Sigmoid colon (tissue), 7 donors: ENCODE results near the gene LMF1. TPM values are rescaled to one million over a fixed set of nuclear protein-coding genes. Genes with fewer than 3 reads are reported as not detected.

Experiments
- DNase-seq: peaks from one replicate; pipeline ENCODE4 v3.0.0-alpha.2; 2019
- H3K27ac ChIP-seq, 4 donors: fragments of 200-600 bp; sonication (generic); one replicate each; pipeline ENCODE4 v1.5.1; 2016 to 2019; ENCODE audit warnings: mild to moderate bottlenecking in 1 of 4
- H3K27me3 ChIP-seq, 3 donors: fragments of 200-600 bp; sonication (generic); one replicate each; pipeline ENCODE4 v1.5.1; 2019; ENCODE audit warnings: mild to moderate bottlenecking in 1 of 3
- H3K36me3 ChIP-seq, 4 donors: fragments of 200-600 bp; sonication (generic); one replicate each; pipeline ENCODE4 v1.5.1; 2016 to 2019
- H3K4me1 ChIP-seq, 4 donors: fragments of 200-600 bp; sonication (generic); one replicate each; pipeline ENCODE4 v1.5.1; 2017 to 2019
- H3K4me3 ChIP-seq, 4 donors: fragments of 200-600 bp; sonication (generic); one replicate each; pipeline ENCODE4 v1.5.1; 2017 to 2019; ENCODE audit warnings: mild to moderate bottlenecking in 2 of 4, moderate library complexity in 1 of 4
- H3K9me3 ChIP-seq, 4 donors: fragments of 200-600 bp in 3 of 4; sonication (generic) in 3 of 4; one replicate each; pipeline versions ENCODE4 v1.5.1 to v1.6.1; 2013 to 2019
- EP300 ChIP-seq, 4 donors: sonication (generic); formaldehyde crosslinking; IDR thresholded peaks; one replicate each; pipeline ENCODE4 v1.6.1; 2017; ENCODE audit warnings: antibody characterized with exemption in 4 of 4
- POLR2A ChIP-seq, 2 donors: fragments of 450-650 bp; IDR thresholded peaks; one replicate each; pipeline ENCODE4 v1.6.1; 2016; ENCODE audit warnings: antibody characterized with exemption in 2 of 2, mild to moderate bottlenecking in 2 of 2, moderate library complexity in 2 of 2
- POLR2AphosphoS5 ChIP-seq, 4 donors: sonication (generic); formaldehyde crosslinking; IDR thresholded peaks; one replicate each; pipeline ENCODE4 v1.6.1; 2017; ENCODE audit warnings: antibody characterized with exemption in 4 of 4
- WGBS, 2 donors: extraction: QIAGEN DNeasy Blood & Tissue Kit; methylation state at CpG; one replicate each; pipeline ENCODE4 v1.1.7; 2013; 5-methylcytosine and 5-hydroxymethylcytosine counted together
- intact Hi-C: fragments of 100-400 bp; cut with DNase I; formaldehyde crosslinking; loops from one replicate; pipeline ENCODE4 v1.15.1; 2023
- polyA plus RNA-seq, 3 donors: library from polyadenylated mRNA; stranded (reverse); fragments of 200-250 nt; gene quantifications; one replicate each; pipeline ENCODE4 v1.2.3, GENCODE V29; 2013
- total RNA-seq, 4 donors: library from RNA; depleted of rRNA; stranded (reverse); fragments of >200 nt; gene quantifications; one replicate each; pipeline ENCODE4 v1.1.0, GENCODE V29; 2016
- TF ChIP-seq, protein P1 (sequence below), 4 experiments: fragments of 450-650 bp in 3 of 4; fragments of 200-600 bp in 1 of 4; IDR thresholded peaks; one replicate each; pipeline ENCODE4 v1.5.1; 2016 to 2019; ENCODE audit warnings: antibody characterized with exemption in 4 of 4, mild to moderate bottlenecking in 3 of 4, moderate library complexity in 2 of 4
- donor health status: healthy with polysubstance abuse.
- donor health status: Bipolar disorder and iron deficiency.
- donor health status: healthy.

The LMF1 gene
- total and polyA plus RNA-seq, 7 donors = 1.2 to 34.1 (median 19.9) TPM

GRCh38 chr16:1012135-1012534 lies 41.4 kb upstream of the LMF1 start:
- no peak for TF ChIP-seq EP300 (IDR thresholded peaks at IDR 0.05)
- Histone ChIP-seq H3K4me1 (no peaks in the 10 kb centered on the region), H3K9me3 (no peaks in the 10 kb centered on the region), H3K27me3 (peaks cover 0 to 38% (median 19%) of the 10 kb centered on the region in 3 donors), H3K36me3 (no peaks in the 10 kb centered on the region), H3K4me3 (no peak overlapping the region), H3K27ac (no peak overlapping the region)
- DNase-seq = no peak
- intact Hi-C loops = loop anchor here (10.0 kb wide), 1 partner anchor 77 kb away; no protein-coding TSS in a partner anchor
- WGBS, 2 donors = 88 to 92% methylated on average over 19 of the region's 19 CpGs

GRCh38 chr16:1011316-1012082 lies 40.7 kb upstream of the LMF1 start:
- no peak for TF ChIP-seq POLR2AphosphoS5 (IDR thresholded peaks at IDR 0.05)
- no peak for TF ChIP-seq POLR2A (IDR thresholded peaks at IDR 0.05)
- TF ChIP-seq, protein P1, sequence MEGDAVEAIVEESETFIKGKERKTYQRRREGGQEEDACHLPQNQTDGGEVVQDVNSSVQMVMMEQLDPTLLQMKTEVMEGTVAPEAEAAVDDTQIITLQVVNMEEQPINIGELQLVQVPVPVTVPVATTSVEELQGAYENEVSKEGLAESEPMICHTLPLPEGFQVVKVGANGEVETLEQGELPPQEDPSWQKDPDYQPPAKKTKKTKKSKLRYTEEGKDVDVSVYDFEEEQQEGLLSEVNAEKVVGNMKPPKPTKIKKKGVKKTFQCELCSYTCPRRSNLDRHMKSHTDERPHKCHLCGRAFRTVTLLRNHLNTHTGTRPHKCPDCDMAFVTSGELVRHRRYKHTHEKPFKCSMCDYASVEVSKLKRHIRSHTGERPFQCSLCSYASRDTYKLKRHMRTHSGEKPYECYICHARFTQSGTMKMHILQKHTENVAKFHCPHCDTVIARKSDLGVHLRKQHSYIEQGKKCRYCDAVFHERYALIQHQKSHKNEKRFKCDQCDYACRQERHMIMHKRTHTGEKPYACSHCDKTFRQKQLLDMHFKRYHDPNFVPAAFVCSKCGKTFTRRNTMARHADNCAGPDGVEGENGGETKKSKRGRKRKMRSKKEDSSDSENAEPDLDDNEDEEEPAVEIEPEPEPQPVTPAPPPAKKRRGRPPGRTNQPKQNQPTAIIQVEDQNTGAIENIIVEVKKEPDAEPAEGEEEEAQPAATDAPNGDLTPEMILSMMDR (IDR thresholded peaks at IDR 0.05) = no peak
- no peak for TF ChIP-seq EP300 (IDR thresholded peaks at IDR 0.05)
- WGBS, 2 donors = 84 to 88% methylated on average over 37 of the region's 37 CpGs
- H3K27me3 ChIP-seq = peaks cover 0 to 38% (median 19%) of the 10 kb centered on the region in 3 donors

DNA sequence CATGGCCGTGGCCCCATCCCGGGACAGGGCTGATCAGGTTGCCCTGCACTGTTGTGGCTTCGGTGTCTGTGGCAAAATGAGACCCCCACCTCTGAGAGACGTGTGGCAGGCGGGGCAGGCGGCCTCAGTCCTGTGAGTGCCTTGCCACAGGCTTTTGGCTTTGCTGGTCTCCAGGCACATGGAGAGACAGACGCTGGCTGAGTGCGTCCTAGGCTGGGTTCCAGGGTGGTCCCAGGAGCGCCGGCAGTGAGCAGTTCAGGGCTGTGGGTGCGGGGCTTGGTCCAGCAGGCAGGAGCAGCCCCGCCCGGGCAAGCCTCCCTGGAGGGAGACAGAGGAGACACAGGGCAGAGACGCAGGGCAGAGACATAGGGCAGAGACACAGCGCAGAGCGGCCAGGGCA lies 40.0 kb upstream of the LMF1 start:
- DNase-seq = no peak
- Histone ChIP-seq H3K27ac (no peak overlapping the region), H3K4me1 (no peaks in the 10 kb centered on the region), H3K27me3 (peaks cover 0 to 38% (median 19%) of the 10 kb centered on the region in 3 donors), H3K36me3 (no peaks in the 10 kb centered on the region), H3K9me3 (no peaks in the 10 kb centered on the region), H3K4me3 (no peak overlapping the region)
- 67 to 73% methylated on average over 16 of the region's 16 CpGs for WGBS, 2 donors
- intact Hi-C loops = loop anchor here (10.0 kb wide), 1 partner anchor 76 kb away; no protein-coding TSS in a partner anchor
- no peak for TF ChIP-seq POLR2AphosphoS5 (IDR thresholded peaks at IDR 0.05)
- TF ChIP-seq EP300 (IDR thresholded peaks at IDR 0.05) = no peak
- no peak for TF ChIP-seq POLR2A (IDR thresholded peaks at IDR 0.05)
- TF ChIP-seq, protein P1 (IDR thresholded peaks at IDR 0.05) = no peak

More at GRCh38 chr16:1011316-1012082, 40.7 kb upstream of the LMF1 start:
- intact Hi-C loops = loop anchor here (10.0 kb wide), 1 partner anchor 77 kb away; no protein-coding TSS in a partner anchor
- no peaks in the 10 kb centered on the region for H3K36me3 ChIP-seq
- H3K4me3 ChIP-seq = no peak overlapping the region
- no peak for DNase-seq
- no peak overlapping the region for H3K27ac ChIP-seq
- no peaks in the 10 kb centered on the region for H3K4me1 ChIP-seq
- no peaks in the 10 kb centered on the region for H3K9me3 ChIP-seq

- 27 to 30% methylated on average over 20 of the region's 20 CpGs for WGBS, 2 donors
- Histone ChIP-seq H3K4me3 (no peak overlapping the region), H3K4me1 (no peaks in the 10 kb centered on the region), H3K36me3 (no peaks in the 10 kb centered on the region), H3K27me3 (peaks cover 0 to 38% (median 19%) of the 10 kb centered on the region in 3 donors), H3K27ac (no peak overlapping the region), H3K9me3 (no peaks in the 10 kb centered on the region)
- TF ChIP-seq, protein P1 (IDR thresholded peaks at IDR 0.05) = no peak
- TF ChIP-seq EP300 (IDR thresholded peaks at IDR 0.05) (no peak), POLR2A (IDR thresholded peaks at IDR 0.05) (no peak), POLR2AphosphoS5 (IDR thresholded peaks at IDR 0.05) (no peak)
- intact Hi-C loops = loop anchor here (10.0 kb wide), 1 partner anchor 75 kb away; no protein-coding TSS in a partner anchor
- DNase-seq = no peak
Observed at GRCh38 chr16:1010251-1010650, 39.5 kb upstream of the LMF1 start.

DNA sequence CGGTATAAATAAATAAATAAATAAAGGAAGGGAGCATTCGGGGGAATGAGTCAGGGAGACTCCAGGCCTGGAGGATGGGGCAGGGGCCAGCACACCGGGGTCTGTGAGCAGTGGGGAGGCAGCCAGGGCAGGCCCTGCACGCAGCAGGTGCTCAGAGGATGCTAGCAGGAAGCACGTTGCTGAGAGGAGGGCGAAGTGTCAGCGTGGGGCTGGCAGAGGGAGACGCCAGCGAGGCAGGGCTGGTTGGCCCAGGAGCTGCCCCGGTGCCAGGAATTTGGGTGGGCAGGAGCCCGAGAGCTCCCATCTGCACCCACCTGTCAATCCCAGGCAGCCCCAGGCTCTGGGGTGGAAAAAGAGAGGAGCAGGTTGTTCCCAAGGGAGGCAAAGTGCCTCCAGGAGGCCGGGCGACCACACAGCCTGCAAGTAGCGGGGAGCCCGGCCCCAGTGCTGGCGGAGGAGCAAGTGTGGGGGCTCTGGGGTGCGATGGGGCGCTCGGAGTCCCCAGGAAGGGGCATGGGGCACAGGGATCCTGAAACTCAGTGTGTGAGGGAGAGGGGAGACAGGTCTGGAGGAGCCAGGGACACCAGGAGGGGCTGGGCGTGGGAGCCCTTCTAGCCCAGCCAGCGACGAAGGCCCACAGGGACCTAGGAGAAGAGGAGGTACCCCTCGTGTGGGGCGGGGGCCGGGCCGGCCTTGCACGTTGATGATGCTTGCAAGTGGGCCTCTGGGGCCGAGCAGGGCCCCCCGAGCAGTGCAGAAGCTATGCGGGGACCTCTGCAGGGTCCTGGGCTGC lies 38.8 kb upstream of the LMF1 start:
- peaks cover 0 to 38% (median 19%) of the 10 kb centered on the region in 3 donors for H3K27me3 ChIP-seq
- no peak for DNase-seq
- WGBS, 2 donors = 64 to 71% methylated on average over 30 of the region's 30 CpGs
- TF ChIP-seq EP300 (IDR thresholded peaks at IDR 0.05) = no peak
- TF ChIP-seq, protein P1 (IDR thresholded peaks at IDR 0.05) = no peak
- no peak for TF ChIP-seq POLR2AphosphoS5 (IDR thresholded peaks at IDR 0.05)
- no peak for TF ChIP-seq POLR2A (IDR thresholded peaks at IDR 0.05)
- no peaks in the 10 kb centered on the region for H3K36me3 ChIP-seq
- intact Hi-C loops = loop anchor here (10.0 kb wide), 1 partner anchor 75 kb away; no protein-coding TSS in a partner anchor
- H3K4me1 ChIP-seq = no peaks in the 10 kb centered on the region
- no peaks in the 10 kb centered on the region for H3K9me3 ChIP-seq
- no peak overlapping the region for H3K27ac ChIP-seq
- H3K4me3 ChIP-seq = no peak overlapping the region
